HepG2 (cell line): ENCODE measurements around the gene AGTR2. TPM values are rescaled to one million over a fixed set of nuclear protein-coding genes. Genes with fewer than 3 reads are reported as not detected.
"Not testable (repeated sequence)": the region's sequence is repeated elsewhere in the genome, so short reads cannot be mapped to it uniquely, and the experiment has no call there.

Source experiments
- ATAC-seq: fragments of 200-7000 bp; cut with Tn5 transposase; 3 replicates; pipeline ENCODE4 v1.9.1; 2020; ENCODE audit warnings: mild to moderate bottlenecking, moderate library complexity
- BruUV-seq: library from RNA; stranded (reverse); fragments of 400-500 nt; replicated peaks from 2 replicates; lab custom pipeline; 2021; lab: Mats Ljungman, UMichigan
- CTCF ChIA-PET: fragments of 300-600 bp; formaldehyde crosslinking; extraction: SDS; loops from one replicate; lab custom pipeline; 2021; ENCODE audit warnings: low total read pairs, inconsistent platforms, low intra/inter-chr PET ratio; lab: Yijun Ruan, JAX
- POLR2A ChIA-PET: fragments of 350-600 bp; sonication (Branson Sonifier 250); formaldehyde crosslinking; loops from one replicate; lab custom pipeline; 2020; ENCODE audit warnings: antibody characterized with exemption, inconsistent platforms; lab: Yijun Ruan, JAX
- DNase-seq: peaks from one replicate; pipeline ENCODE4 v3.0.0-alpha.2; 2015; ENCODE audit warnings: low spot score
- FAIRE-seq: peaks from 3 replicates; lab custom pipeline; 2011; peaks lifted over from hg19 to GRCh38; lab: Jason Lieb, UNC
- H2AFZ ChIP-seq: one replicate; pipeline ENCODE4 v1.6.1; 2011; ENCODE audit warnings: low read length, inconsistent platforms
- H3K27ac ChIP-seq: fragments of 300-600 bp; 3 replicates; pipeline ENCODE4 v1.8.0; 2011; ENCODE audit warnings: mixed run types, mild to moderate bottlenecking, mixed read lengths, low read length, inconsistent platforms; ENCODE audit not compliant: insufficient read depth; ENCODE audit errors: extremely low read length
- H3K27me3 ChIP-seq, 2 experiments: fragments of 200-600 bp in 1 of 2; 2 replicates in 1 of 2; 3 replicates in 1 of 2; pipeline versions ENCODE4 v1.6.0 to v1.8.0; 2011; ENCODE audit warnings: low read length in 2 of 2, mild to moderate bottlenecking in 2 of 2, moderate library complexity in 2 of 2, inconsistent platforms in 1 of 2; ENCODE audit not compliant: insufficient read depth in 2 of 2, control insufficient read depth in 1 of 2
- H3K36me3 ChIP-seq, 2 experiments: fragments of 200-600 bp in 1 of 2; replicated peaks in 1 of 2; 2 replicates in 1 of 2; 3 replicates in 1 of 2; pipeline versions ENCODE4 v1.5.1 to v1.8.0; 2011; ENCODE audit warnings: low read length in 2 of 2, inconsistent platforms in 1 of 2; ENCODE audit not compliant: insufficient read depth in 2 of 2, control insufficient read depth in 1 of 2
- H3K4me1 ChIP-seq: 2 replicates; pipeline ENCODE4 v1.5.1; 2012; ENCODE audit warnings: low read length, inconsistent platforms; ENCODE audit not compliant: insufficient read depth
- H3K4me2 ChIP-seq: 2 replicates; pipeline ENCODE4 v1.6.0; 2011; ENCODE audit warnings: low read depth, low read length, inconsistent platforms
- H3K4me3 ChIP-seq, 3 experiments: fragments of 200-600 bp in 1 of 3; sonication (generic), shearing (Covaris generic) in 1 of 3; replicated peaks in 1 of 3; 2 replicates each; pipeline ENCODE4 v1.5.1; 2011 to 2016; ENCODE audit warnings: low read length in 3 of 3, inconsistent platforms in 2 of 3, low read depth in 2 of 3, mild to moderate bottlenecking in 2 of 3, control low read depth in 1 of 3, mixed read lengths in 1 of 3; ENCODE audit not compliant: insufficient read depth in 1 of 3
- H3K79me2 ChIP-seq: one replicate; pipeline ENCODE4 v1.6.1; 2011; ENCODE audit warnings: low read length, inconsistent platforms; ENCODE audit not compliant: insufficient read depth
- H3K9ac ChIP-seq: 2 replicates; pipeline ENCODE4 v1.6.0; 2011; ENCODE audit warnings: mild to moderate bottlenecking, low read depth, low read length, inconsistent platforms; ENCODE audit not compliant: insufficient read depth
- H3K9me3 ChIP-seq: 2 replicates; pipeline ENCODE4 v1.5.1; 2012; ENCODE audit warnings: mild to moderate bottlenecking, low read length
- H4K20me1 ChIP-seq: 2 replicates; pipeline ENCODE4 v1.6.0; 2011; ENCODE audit warnings: inconsistent platforms, mild to moderate bottlenecking, low read length, moderate library complexity; ENCODE audit not compliant: insufficient read depth
- NFYC ChIP-seq: IDR thresholded peaks from 2 replicates; pipeline ENCODE4 v1.6.1; 2016; ENCODE audit warnings: missing genetic modification reagents, missing compliant biosample characterization
- TAF15 ChIP-seq: fragments of 200-400 bp; formaldehyde crosslinking; IDR thresholded peaks from one replicate; pipeline ENCODE4 v1.6.1; 2018; ENCODE audit warnings: mild to moderate bottlenecking, low read depth, low read length; ENCODE audit not compliant: poor library complexity, severe bottlenecking
- WGBS: methylation state at CpG from one replicate; pipeline ENCODE4 v1.1.6; 2017; ENCODE audit warnings: low lambda C conversion rate; 5-methylcytosine and 5-hydroxymethylcytosine counted together
- in situ Hi-C: cut with HindIII; loops from 2 replicates; pipeline ENCODE4 v1.10.0; 2017; ENCODE audit warnings: low pct_unique_long_range_greater_than_20kb; ENCODE audit not compliant: extremely low pct_ligation_motif_present
- intact Hi-C: fragments of 100-400 bp; cut with micrococcal nuclease; formaldehyde crosslinking; loops from one replicate; pipeline ENCODE4 v1.10.0; 2022; ENCODE audit not compliant: unreplicated experiment
- polyA plus RNA-seq, 8 experiments: library from polyadenylated mRNA; depleted of rRNA in 3 of 8; stranded (reverse) in 7 of 8; unstranded in 1 of 8; fragments of >200 nt; fragmentation: Illumina TruSeq in 4 of 8; extraction: Trizol in 4 of 8; gene quantifications; 2 replicates each; pipeline versions ENCODE4 v1.2.1 to v1.2.3, GENCODE V29; 2011 to 2016; ENCODE audit warnings: low read depth in 4 of 8, missing spikeins in 1 of 8, mixed read lengths in 1 of 8; ENCODE audit not compliant: insufficient read depth in 1 of 8
- total RNA-seq, 5 experiments: library from RNA; depleted of rRNA; stranded (reverse); fragments of >200 nt; fragmentation: Illumina TruSeq; extraction: Trizol; gene quantifications; 2 replicates each; pipeline ENCODE4 v1.2.3, GENCODE V29; 2016; ENCODE audit warnings: low read depth in 1 of 5

Gene AGTR2
- total and polyA plus RNA-seq, 2 of the 13 experiments (the other 11 are each of a cell fraction or from before 2014, with no cell fraction given), result not detected

- H3K4me1 ChIP-seq, result no peaks in the 10 kb centered on the region
- no peaks in the 10 kb centered on the region for H3K9me3 ChIP-seq
- BruUV-seq, result no TSS peak
- intact Hi-C loops, result no loop called here
- CTCF ChIA-PET, result no interaction called here
- no peaks in the 10 kb centered on the region for H4K20me1 ChIP-seq
- no peak overlapping the region for H3K9ac ChIP-seq
- H3K4me3 ChIP-seq, result no peak overlapping the region
- H3K27ac ChIP-seq, result no peak overlapping the region
- FAIRE-seq, result no peak
- no peak overlapping the region for H3K4me2 ChIP-seq
- POLR2A ChIA-PET, result no interaction called here
- ATAC-seq, result no peak
- no peaks in the 10 kb centered on the region for H3K79me2 ChIP-seq
- in situ Hi-C loops, result no loop called here
- H3K27me3 ChIP-seq, result no peaks in the 10 kb centered on the region
- H2AFZ ChIP-seq, result no peak overlapping the region
- H3K36me3 ChIP-seq, result no peaks in the 10 kb centered on the region
- TF ChIP-seq NFYC (CRISPR knock-in tag) (no peak), TAF15 (no peak)
- DNase-seq, result no peak
These were observed 42.7 kb downstream of the AGTR2 start for GRCh38 chrX:116213262-116213661.

GRCh38 chrX:116217080-116217479, 46.5 kb downstream of the AGTR2 start:
- H3K27me3 ChIP-seq, H3K27ac ChIP-seq, BruUV-seq, H3K4me3 ChIP-seq, ATAC-seq, H4K20me1 ChIP-seq, in situ Hi-C loops, CTCF ChIA-PET, POLR2A ChIA-PET, H2AFZ ChIP-seq, H3K9me3 ChIP-seq, FAIRE-seq, H3K4me1 ChIP-seq, H3K36me3 ChIP-seq, H3K9ac ChIP-seq, H3K4me2 ChIP-seq, H3K79me2 ChIP-seq, intact Hi-C loops, DNase-seq: not testable (repeated sequence)
- WGBS, result 8% methylated on average over 2 of the region's 2 CpGs
